ENCODE measurements around the gene MYRIP.
"Not testable (repeated sequence)": the region's sequence is repeated elsewhere in the genome, so short reads cannot be mapped to it uniquely, and the experiment has no call there.

The MYRIP gene

GRCh38 chr3:40281995-40282394, 472.6 kb downstream of the MYRIP start:
- no peak for DNase-seq (ENCODE audit: low read depth, low spot score)

- DNase-seq (ENCODE audit: low read depth, low spot score) = not testable (repeated sequence)
These were observed 473.6 kb downstream of the MYRIP start for GRCh38 chr3:40283057-40283456.

GRCh38 chr3:40287248-40287647, 477.8 kb downstream of the MYRIP start:
- DNase-seq (ENCODE audit: low read depth, low spot score) = no peak

- no peak for DNase-seq (ENCODE audit: low read depth, low spot score)
These were observed 481.0 kb downstream of the MYRIP start for GRCh38 chr3:40290396-40290795.

- DNase-seq (ENCODE audit: low read depth, low spot score) = no peak
These were observed 482.1 kb downstream of the MYRIP start for GRCh38 chr3:40291471-40291870.

- DNase-seq (ENCODE audit: low read depth, low spot score) = no peak
These were observed 483.4 kb downstream of the MYRIP start for GRCh38 chr3:40292637-40293349.

GRCh38 chr3:40294434-40294833, 485.0 kb downstream of the MYRIP start:
- DNase-seq (ENCODE audit: low read depth, low spot score) = no peak

GRCh38 chr3:40298075-40298474, 488.7 kb downstream of the MYRIP start:
- DNase-seq (ENCODE audit: low read depth, low spot score) = no peak

GRCh38 chr3:40299130-40299720, 489.8 kb downstream of the MYRIP start:
- no peak for DNase-seq (ENCODE audit: low read depth, low spot score)

GRCh38 chr3:40299721-40300335, 490.4 kb downstream of the MYRIP start:
- DNase-seq (ENCODE audit: low read depth, low spot score) = no peak

- DNase-seq (ENCODE audit: low read depth, low spot score) = no peak
These were observed 493.4 kb downstream of the MYRIP start for GRCh38 chr3:40302784-40303183.

GRCh38 chr3:40304352-40304751, 494.9 kb downstream of the MYRIP start:
- DNase-seq (ENCODE audit: low read depth, low spot score) = no peak

- DNase-seq (ENCODE audit: low read depth, low spot score) = no peak
These were observed 496.9 kb downstream of the MYRIP start for GRCh38 chr3:40306336-40306735.

- no peak for DNase-seq (ENCODE audit: low read depth, low spot score)
These were observed 497.8 kb downstream of the MYRIP start for GRCh38 chr3:40307176-40307575.

- no peak for DNase-seq (ENCODE audit: low read depth, low spot score)
These were observed 499.5 kb downstream of the MYRIP start for GRCh38 chr3:40308725-40309417.

- DNase-seq (ENCODE audit: low read depth, low spot score) = peak; percentile 98
These were observed 500.1 kb downstream of the MYRIP start, which contains the start of gene EIF1B for GRCh38 chr3:40309418-40309924. Gene EIF1B (plus strand): TSS chr3:40309707. CDS start chr3:40309942, 235 bp downstream.
